HCT116 (cell line): Measurements from ENCODE around the gene ASB9.

Experiments used
- CEBPB ChIP-seq: IDR thresholded peaks from 2 replicates; pipeline ENCODE4 v1.6.1; 2012; ENCODE audit warnings: low read depth
- CTCF ChIP-seq, 3 experiments: fragments of 200-600 bp in 1 of 3; sonication (generic) in 1 of 3; IDR thresholded peaks in 2 of 3; conservative IDR thresholded peaks in 1 of 3; 2 replicates each; pipeline ENCODE4 v1.5.1; 2012 to 2017; ENCODE audit warnings: low read depth in 2 of 3, low read length in 2 of 3, antibody characterized with exemption in 1 of 3, borderline replicate concordance in 1 of 3, control low read depth in 1 of 3, mild to moderate bottlenecking in 1 of 3, mixed read lengths in 1 of 3, mixed run types in 1 of 3, moderate library complexity in 1 of 3; ENCODE audit not compliant: insufficient read depth in 1 of 3
- EZH2 ChIP-seq: fragments of 200-600 bp; sonication (generic); IDR thresholded peaks from 2 replicates; pipeline ENCODE4 v1.6.1; 2017; ENCODE audit warnings: antibody characterized with exemption, mixed run types
- MAX ChIP-seq: IDR thresholded peaks from 2 replicates; pipeline ENCODE4 v1.6.1; 2012
- SRF ChIP-seq: IDR thresholded peaks from 2 replicates; pipeline ENCODE4 v1.6.1; 2012; ENCODE audit warnings: low read depth

GRCh38 chrX:15215366-15215765 lies 54.5 kb downstream of the ASB9 start:
- TF ChIP-seq MAX = no peak
- TF ChIP-seq CEBPB = no peak
- no peak for TF ChIP-seq CTCF (IDR thresholded peaks at IDR 0.05 in 2 of 3, conservative IDR thresholded peaks at IDR 0.05 in 1 of 3; ENCODE audit: borderline replicate concordance in 1 of 3, insufficient read depth in 1 of 3, low read depth in 2 of 3, low read length in 2 of 3)
- TF ChIP-seq EZH2 = no peak
- TF ChIP-seq SRF = no peak
